NK-92 treated with Interleukin-12 subunit alpha and Interleukin-12 subunit beta, amount 100 ng/mL, for 24 hours (cell line): ENCODE data around the gene NAT14.
"Not testable (repeated sequence)": the region's sequence is repeated elsewhere in the genome, so short reads cannot be mapped to it uniquely, and the experiment has no call there.

ENCODE experiments used
- DNase-seq: peaks from one replicate; lab custom pipeline; 2025; lab: John Stamatoyannopoulos, UW

The NAT14 gene

GRCh38 chr19:55503157-55503501, 18.1 kb downstream of the NAT14 start:
- DNase-seq = no peak

DNA sequence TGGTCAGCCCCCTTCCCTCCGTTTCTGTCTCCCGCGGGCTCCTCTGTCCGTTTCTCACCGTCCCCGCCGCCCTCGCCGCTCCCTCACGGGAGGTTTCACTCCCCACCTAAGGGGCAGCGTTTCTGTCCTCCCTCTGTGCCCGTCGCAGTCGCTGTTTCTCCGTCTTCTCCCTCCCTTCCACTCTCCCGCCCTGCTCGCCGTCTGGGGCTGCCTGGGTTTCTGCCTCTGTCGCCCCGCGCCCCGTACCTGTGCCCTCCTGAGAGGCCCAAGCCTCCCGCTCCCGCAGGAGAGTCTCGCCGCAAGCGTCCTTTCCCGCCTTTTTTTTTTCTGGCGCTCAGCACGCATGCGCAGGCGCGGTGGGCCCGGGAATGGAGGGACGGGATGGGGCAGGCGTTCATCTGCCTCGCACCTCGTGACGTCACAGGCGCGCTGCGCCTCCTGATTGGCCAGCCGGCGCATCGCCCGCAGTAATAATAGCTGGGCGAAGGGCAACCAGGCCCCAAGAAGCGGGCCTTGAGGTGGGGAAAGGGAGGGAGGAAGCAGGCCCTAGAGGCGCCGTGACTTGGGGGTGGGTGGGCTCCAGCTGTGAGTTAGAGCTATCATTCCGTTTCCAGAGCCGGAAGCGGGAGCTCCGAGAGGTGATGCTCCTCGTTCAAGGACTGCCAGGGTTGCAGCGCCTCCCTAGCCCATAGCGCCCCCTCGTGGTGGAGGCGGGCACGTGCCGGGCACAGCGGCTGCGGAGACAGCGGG, 18.7 kb downstream of the NAT14 start:
- peak; percentile 92 for DNase-seq

DNA sequence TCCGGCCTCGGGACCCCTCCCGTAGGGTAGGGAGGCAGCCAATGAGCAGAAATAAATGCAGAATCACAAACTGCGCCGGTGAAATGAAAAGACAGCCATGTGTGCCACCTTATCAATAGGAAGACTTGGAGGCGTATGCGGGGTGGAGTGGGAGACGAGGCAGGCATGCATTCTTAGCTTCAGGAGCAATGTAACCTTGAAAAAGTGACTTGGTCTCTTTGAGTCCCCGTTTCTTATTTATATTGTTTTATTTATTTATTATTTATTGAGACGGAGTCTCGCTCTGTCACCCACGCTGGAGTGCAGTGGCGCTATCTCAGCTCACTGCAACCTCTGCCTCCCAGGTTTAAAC, 19.2 kb downstream of the NAT14 start:
- no peak for DNase-seq

DNA sequence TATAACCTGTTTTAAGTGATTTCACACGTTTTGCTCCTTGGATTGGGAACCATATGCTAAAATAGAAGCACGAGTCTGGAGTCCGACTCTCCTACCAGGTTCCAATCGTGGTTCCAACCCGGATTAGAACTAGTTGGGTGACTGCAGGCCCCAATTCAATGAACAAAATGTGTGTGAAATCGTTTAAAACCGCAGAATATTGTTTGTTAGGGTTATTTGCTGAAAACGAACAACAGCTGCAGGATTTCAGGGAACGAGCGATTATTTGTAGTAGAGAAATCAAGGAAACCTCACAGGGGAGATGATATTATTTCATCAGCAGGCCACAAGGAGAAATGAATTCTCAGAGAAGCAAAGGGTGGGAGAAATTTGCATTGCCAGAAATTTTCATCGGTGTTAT, 20.0 kb downstream of the NAT14 start:
- DNase-seq = no peak

- DNase-seq = no peak
These were observed 23.1 kb downstream of the NAT14 start for GRCh38 chr19:55508120-55508519.

GRCh38 chr19:55516878-55517620, 32.1 kb downstream of the NAT14 start:
- peak; percentile 79 for DNase-seq

DNA sequence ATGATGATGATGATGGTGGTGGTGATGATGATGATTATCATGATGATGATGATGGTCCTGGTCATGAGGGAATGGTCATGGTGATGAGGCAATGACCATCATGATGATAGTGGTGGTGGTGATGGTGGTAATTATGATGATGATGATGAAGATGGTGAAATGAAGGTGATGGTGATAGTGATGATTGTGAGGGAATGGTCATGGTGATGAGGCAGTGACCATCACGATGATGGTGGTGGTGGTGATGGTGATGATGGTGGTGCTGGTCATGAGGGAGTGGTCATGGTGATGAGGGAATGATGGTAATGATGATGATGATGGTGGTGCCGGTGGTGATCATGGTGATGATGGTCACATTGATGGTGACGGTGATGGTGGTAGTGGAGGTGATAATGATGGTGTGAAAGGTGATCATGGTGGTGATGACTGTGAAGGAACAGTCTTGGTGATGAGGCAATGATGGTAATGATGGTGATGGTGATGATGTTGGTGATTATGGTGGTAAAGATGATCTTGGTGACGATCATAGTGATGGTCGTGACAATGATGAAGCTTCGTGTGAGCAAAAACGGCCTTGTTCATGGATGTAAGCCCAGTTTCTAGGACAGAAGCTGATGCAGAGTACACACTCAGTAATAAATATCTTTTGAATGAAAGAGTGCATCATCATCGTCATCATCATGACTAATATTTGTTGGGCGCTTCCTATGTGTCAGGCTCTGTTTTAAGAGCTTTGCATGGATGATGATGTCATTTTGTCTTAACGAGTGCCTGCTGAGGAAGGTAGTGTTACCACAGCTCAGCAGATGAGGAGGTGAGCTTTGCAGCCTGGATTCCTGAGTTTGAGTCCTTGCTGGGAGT, 34.7 kb downstream of the NAT14 start:
- DNase-seq = no peak

GRCh38 chr19:55520691-55521292, 35.8 kb downstream of the NAT14 start:
- no peak for DNase-seq

DNA sequence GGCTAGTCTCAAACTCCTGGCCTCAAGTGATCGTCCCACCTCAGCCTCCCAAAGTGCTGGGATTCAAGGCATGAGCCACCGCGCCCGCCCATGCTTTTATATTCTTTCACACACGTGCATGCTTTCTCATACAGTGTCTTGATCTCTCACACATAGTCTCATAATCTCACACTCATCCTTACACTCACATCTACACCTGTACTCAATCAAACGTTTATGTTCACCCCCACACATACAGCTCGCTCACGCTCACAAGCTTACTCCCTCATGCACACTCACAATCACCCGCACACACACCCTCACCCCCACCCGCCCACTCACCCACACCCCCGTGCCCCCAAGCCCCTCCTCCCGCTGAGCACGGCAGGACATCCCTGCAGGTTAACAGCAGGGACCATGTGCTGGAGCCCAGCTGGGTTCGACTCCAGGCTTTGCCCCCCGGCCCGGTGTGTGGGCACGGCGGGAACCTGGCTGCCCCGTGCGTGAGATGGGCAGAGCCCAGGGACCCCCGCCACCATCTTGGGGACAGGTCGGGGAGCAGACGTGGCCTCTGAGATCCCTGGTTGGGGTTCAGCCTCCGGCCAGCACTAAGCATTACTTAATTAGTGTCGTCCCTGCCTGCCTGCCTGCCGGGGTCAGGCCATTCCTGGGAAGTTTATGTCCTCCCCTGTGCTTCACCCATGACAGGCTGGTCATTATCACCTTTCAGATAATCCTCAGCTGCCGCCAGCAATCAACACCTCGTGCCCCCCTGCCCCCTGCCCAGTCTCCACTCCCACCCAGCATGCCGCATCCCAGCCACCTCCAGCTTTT, 40.5 kb downstream of the NAT14 start:
- DNase-seq = no peak

GRCh38 chr19:55526216-55527196, 41.5 kb downstream of the NAT14 start:
- DNase-seq = no peak

GRCh38 chr19:55527197-55528029, 42.4 kb downstream of the NAT14 start:
- no peak for DNase-seq

- DNase-seq = no peak
These were observed 43.2 kb downstream of the NAT14 start for GRCh38 chr19:55528030-55528803.

DNA sequence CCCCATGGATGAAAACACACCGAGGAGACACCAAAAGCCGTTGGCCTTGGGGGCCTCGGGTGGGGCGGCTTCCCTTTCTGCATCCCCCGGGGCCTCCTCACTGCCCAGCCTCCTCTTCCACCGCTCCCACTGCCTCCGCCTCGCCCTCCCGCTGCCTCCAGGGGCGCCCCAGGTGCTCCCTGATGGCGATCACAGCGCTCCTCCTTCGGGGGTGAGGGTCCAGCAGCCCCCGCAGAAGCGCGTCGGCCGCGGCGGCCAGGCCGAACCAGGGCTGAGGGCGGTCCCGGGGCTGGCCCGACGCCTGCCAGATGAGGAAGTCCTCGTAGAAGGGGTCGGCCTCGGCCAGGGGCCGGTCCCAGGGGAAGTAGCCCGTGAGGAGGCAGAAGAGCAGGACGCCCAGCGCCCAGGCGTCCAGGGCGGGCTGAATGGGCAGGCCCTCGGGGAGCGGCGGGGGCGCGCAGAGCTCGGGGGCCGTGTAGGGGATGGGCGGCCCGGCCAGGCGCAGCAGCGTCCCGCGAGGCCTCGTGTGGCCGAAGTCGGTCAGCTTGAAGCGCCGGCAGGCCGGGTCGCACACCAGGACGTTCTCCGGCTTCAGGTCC, 44.7 kb downstream of the NAT14 start:
- no peak for DNase-seq

DNA sequence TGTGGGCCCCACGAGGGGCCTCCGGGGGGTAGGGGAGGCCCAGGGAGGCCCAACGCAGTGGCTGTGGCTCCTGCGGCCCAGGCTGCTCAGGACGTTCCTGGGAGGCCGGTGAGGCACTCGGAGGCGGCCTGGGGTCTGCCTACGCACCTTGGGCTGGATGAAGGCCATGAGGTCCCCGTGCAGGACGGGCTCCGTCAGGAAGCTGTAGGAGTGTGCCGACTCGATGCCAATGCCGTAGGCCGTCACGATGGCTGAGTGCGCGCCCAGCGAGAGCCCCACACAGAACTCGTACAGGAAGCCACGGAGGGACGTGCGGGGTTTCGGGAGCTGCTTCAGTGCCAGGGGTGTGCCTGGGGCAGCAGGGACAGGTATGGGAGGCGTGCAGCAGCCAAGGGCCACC, 46.0 kb downstream of the NAT14 start:
- no peak for DNase-seq

DNA sequence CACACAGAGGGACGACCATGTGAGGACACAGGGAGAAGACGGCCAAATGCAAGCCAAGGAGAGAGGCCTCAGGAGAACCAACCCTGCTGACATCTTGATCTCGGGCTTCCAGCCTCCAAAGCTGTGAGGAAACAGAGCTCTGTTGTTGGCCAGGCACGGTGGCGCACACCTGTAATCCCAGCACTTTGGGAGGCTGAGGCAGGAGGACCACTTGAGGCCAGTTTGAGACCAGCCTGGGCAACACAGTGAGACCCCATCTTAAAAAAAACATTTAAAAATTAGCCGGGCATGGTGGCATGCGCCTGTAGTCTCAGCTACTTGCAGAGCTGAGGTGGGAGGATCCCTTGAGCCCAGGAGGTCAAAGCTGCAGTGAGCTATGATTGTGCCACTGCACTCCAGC, 49.3 kb downstream of the NAT14 start:
- DNase-seq = not testable (repeated sequence)

- DNase-seq = no peak
These were observed 50.4 kb downstream of the NAT14 start for GRCh38 chr19:55535173-55535964.

GRCh38 chr19:55535965-55536350, 51.0 kb downstream of the NAT14 start:
- no peak for DNase-seq
